Astrocyte (in vitro differentiated cells and primary cell): ENCODE data around the gene OPRD1. TPM values are rescaled to one million over a fixed set of nuclear protein-coding genes. Genes with fewer than 3 reads are reported as not detected.
"Not testable (repeated sequence)": the region's sequence is repeated elsewhere in the genome, so short reads cannot be mapped to it uniquely, and the experiment has no call there.

Experiments
- DNase-seq: peaks from one replicate; pipeline ENCODE4 v3.0.0-alpha.2; 2010; ENCODE audit warnings: low read depth
- FAIRE-seq: peaks from 2 replicates; lab custom pipeline; 2011; peaks lifted over from hg19 to GRCh38; lab: Jason Lieb, UNC
- H2AFZ ChIP-seq: 2 replicates; pipeline ENCODE4 v1.6.0; 2012; ENCODE audit warnings: low read depth, low read length, inconsistent platforms
- H3K27ac ChIP-seq: 2 replicates; pipeline ENCODE4 v1.5.1; 2011; ENCODE audit warnings: low read depth, low read length, inconsistent platforms
- H3K27me3 ChIP-seq: 2 replicates; pipeline ENCODE4 v1.6.0; 2011; ENCODE audit warnings: low read length, inconsistent platforms; ENCODE audit not compliant: insufficient read depth
- H3K36me3 ChIP-seq: 2 replicates; pipeline ENCODE4 v1.5.1; 2011; ENCODE audit warnings: low read length, inconsistent platforms; ENCODE audit not compliant: insufficient read depth
- H3K4me1 ChIP-seq: 2 replicates; pipeline ENCODE4 v1.5.1; 2011; ENCODE audit warnings: low read length, inconsistent platforms; ENCODE audit not compliant: insufficient read depth
- H3K4me2 ChIP-seq: 2 replicates; pipeline ENCODE4 v1.6.0; 2012; ENCODE audit warnings: low read length, inconsistent platforms
- H3K4me3 ChIP-seq: 2 replicates; pipeline ENCODE4 v1.5.1; 2011; ENCODE audit warnings: low read depth, mild to moderate bottlenecking, low read length, inconsistent platforms; ENCODE audit not compliant: insufficient read depth
- H3K79me2 ChIP-seq: 2 replicates; pipeline ENCODE4 v1.6.0; 2012; ENCODE audit warnings: mild to moderate bottlenecking, low read length, inconsistent platforms; ENCODE audit not compliant: insufficient read depth
- H3K9ac ChIP-seq: 2 replicates; pipeline ENCODE4 v1.6.0; 2012; ENCODE audit warnings: mild to moderate bottlenecking, low read length, inconsistent platforms
- H3K9me3 ChIP-seq: 2 replicates; pipeline ENCODE4 v1.5.1; 2012; ENCODE audit warnings: low read depth, mild to moderate bottlenecking, low read length, inconsistent platforms; ENCODE audit not compliant: insufficient read depth
- H4K20me1 ChIP-seq: 2 replicates; pipeline ENCODE4 v1.6.0; 2012; ENCODE audit warnings: low read length, inconsistent platforms; ENCODE audit not compliant: insufficient read depth
- H3K27ac Mint-ChIP-seq: one replicate; pipeline ENCODE4 v1.8.0; 2021; ENCODE audit warnings: mild to moderate bottlenecking, mixed read lengths; ENCODE audit not compliant: unreplicated experiment
- H3K27me3 Mint-ChIP-seq: one replicate; pipeline ENCODE4 v1.8.0; 2021; ENCODE audit warnings: low read depth, mixed read lengths; ENCODE audit not compliant: unreplicated experiment
- H3K36me3 Mint-ChIP-seq: one replicate; pipeline ENCODE4 v1.8.0; 2021; ENCODE audit warnings: low read depth, mixed read lengths; ENCODE audit not compliant: unreplicated experiment
- H3K4me1 Mint-ChIP-seq: one replicate; pipeline ENCODE4 v1.8.0; 2021; ENCODE audit warnings: low read depth, mixed read lengths; ENCODE audit not compliant: unreplicated experiment
- H3K4me3 Mint-ChIP-seq: one replicate; pipeline ENCODE4 v1.8.0; 2021; ENCODE audit warnings: mild to moderate bottlenecking, moderate library complexity, mixed read lengths; ENCODE audit not compliant: unreplicated experiment
- H3K9me3 Mint-ChIP-seq: one replicate; pipeline ENCODE4 v1.8.0; 2021; ENCODE audit warnings: mild to moderate bottlenecking, mixed read lengths; ENCODE audit not compliant: unreplicated experiment
- CTCF ChIP-seq: IDR thresholded peaks from 2 replicates; pipeline ENCODE4 v1.5.1; 2011; ENCODE audit warnings: low read depth, mild to moderate bottlenecking, inconsistent platforms, low read length, moderate library complexity; ENCODE audit not compliant: insufficient read depth
- EZH2 ChIP-seq: IDR thresholded peaks from 2 replicates; pipeline ENCODE4 v1.6.1; 2012; ENCODE audit warnings: mild to moderate bottlenecking, low read length, inconsistent platforms; ENCODE audit not compliant: insufficient read depth
- total RNA-seq: library from RNA; stranded (reverse); gene quantifications from 2 replicates; pipeline ENCODE4 v1.2.1, GENCODE V29; 2021

OPRD1 gene
- total RNA-seq, 1 donor from 2014 or later: 1.2 TPM

- H3K27ac Mint-ChIP-seq: no peak overlapping the region
- TF ChIP-seq EZH2 (no peak), CTCF (no peak)
- no peak overlapping the region for H3K9ac ChIP-seq
- FAIRE-seq: no peak
- H4K20me1 ChIP-seq: peaks cover 86% of the 10 kb centered on the region
- H3K4me2 ChIP-seq: no peak overlapping the region
- H3K4me1 Mint-ChIP-seq: no peaks in the 10 kb centered on the region
- no peaks in the 10 kb centered on the region for H3K27me3 Mint-ChIP-seq
- no peaks in the 10 kb centered on the region for H3K4me1 ChIP-seq
- no peak overlapping the region for H3K27ac ChIP-seq
- H3K36me3 Mint-ChIP-seq: peaks cover 2% of the 10 kb centered on the region
- peaks cover 26% of the 10 kb centered on the region for H3K36me3 ChIP-seq
- no peak for DNase-seq
- no peak overlapping the region for H3K4me3 ChIP-seq
- H2AFZ ChIP-seq: no peak overlapping the region
- no peaks in the 10 kb centered on the region for H3K9me3 Mint-ChIP-seq
- H3K4me3 Mint-ChIP-seq: no peak overlapping the region
- no peaks in the 10 kb centered on the region for H3K27me3 ChIP-seq
- peaks cover 55% of the 10 kb centered on the region for H3K79me2 ChIP-seq
- H3K9me3 ChIP-seq: no peaks in the 10 kb centered on the region
These were observed 41.3 kb upstream of the OPRD1 start for GRCh38 chr1:28770601-28771165.

GRCh38 chr1:28771921-28772320 lies 40.0 kb upstream of the OPRD1 start:
- Histone ChIP-seq H4K20me1 (peaks cover 78% of the 10 kb centered on the region), H3K79me2 (peaks cover 43% of the 10 kb centered on the region), H3K36me3 (peaks cover 20% of the 10 kb centered on the region)
- H3K4me3 Mint-ChIP-seq, H3K4me1 ChIP-seq, FAIRE-seq, H3K9ac ChIP-seq, H3K27ac Mint-ChIP-seq, H3K27ac ChIP-seq, H3K27me3 Mint-ChIP-seq, H3K27me3 ChIP-seq, H2AFZ ChIP-seq, H3K9me3 ChIP-seq, H3K4me3 ChIP-seq, H3K4me1 Mint-ChIP-seq, H3K4me2 ChIP-seq, H3K9me3 Mint-ChIP-seq, H3K36me3 Mint-ChIP-seq, DNase-seq: not testable (repeated sequence)

GRCh38 chr1:28773105-28773504 lies 38.9 kb upstream of the OPRD1 start:
- Histone ChIP-seq H3K36me3 (peaks cover 20% of the 10 kb centered on the region), H3K4me3 (no peak overlapping the region), H2AFZ (no peak overlapping the region), H3K4me1 (no peaks in the 10 kb centered on the region), H3K4me2 (no peak overlapping the region), H3K9ac (no peak overlapping the region), H3K79me2 (peaks cover 32% of the 10 kb centered on the region), H4K20me1 (peaks cover 74% of the 10 kb centered on the region), H3K9me3 (no peaks in the 10 kb centered on the region), H3K27me3 (no peaks in the 10 kb centered on the region), H3K27ac (no peak overlapping the region)
- no peaks in the 10 kb centered on the region for H3K4me1 Mint-ChIP-seq
- DNase-seq (no peak), FAIRE-seq (no peak)
- TF ChIP-seq EZH2: no peak
- no peak for TF ChIP-seq CTCF
- H3K9me3 Mint-ChIP-seq: no peaks in the 10 kb centered on the region
- H3K27me3 Mint-ChIP-seq: no peaks in the 10 kb centered on the region
- no peak overlapping the region for H3K27ac Mint-ChIP-seq
- H3K4me3 Mint-ChIP-seq: no peak overlapping the region
- H3K36me3 Mint-ChIP-seq: peaks cover 7% of the 10 kb centered on the region
